K562 (cell line): Measurements from ENCODE around the gene CAMK1D.

Experiments
- HDGF ChIP-seq: fragments of 450-650 bp; IDR thresholded peaks from 2 replicates; pipeline ENCODE4 v1.6.1; 2016
- HNRNPLL ChIP-seq: fragments of 200-400 bp; formaldehyde crosslinking; IDR thresholded peaks from 2 replicates; pipeline ENCODE4 v1.6.1; 2017; ENCODE audit warnings: low read length, low read depth, mild to moderate bottlenecking; ENCODE audit not compliant: poor library complexity, severe bottlenecking
- SRF ChIP-seq, 2 experiments: fragments of 250-450, 450-650 bp in 1 of 2; sonication (Bioruptor Pico) in 1 of 2; sonication (generic) in 1 of 2; formaldehyde crosslinking; IDR thresholded peaks; 2 replicates each; pipeline versions ENCODE4 v1.5.0 to v1.5.1; 2020 to 2022; ENCODE audit warnings: mild to moderate bottlenecking in 1 of 2, missing genetic modification reagents in 1 of 2

GRCh38 chr10:12727832-12728215 is 378.5 kb downstream of the CAMK1D start:
- TF ChIP-seq HDGF (no peak), HNRNPLL (no peak), SRF (CRISPR knock-in tag; IDR thresholded peaks at IDR 0.05) (no peak)
